Panc1 (cell line): ENCODE results near the gene POU2AF1.

Experiments
- CTCF ChIP-seq: fragments of 450-650 bp; IDR thresholded peaks from 2 replicates; pipeline ENCODE4 v1.5.1; 2017; ENCODE audit warnings: mild to moderate bottlenecking
- POLR2AphosphoS5 ChIP-seq: IDR thresholded peaks from 2 replicates; pipeline ENCODE4 v1.6.1; 2012; ENCODE audit warnings: mild to moderate bottlenecking, low read depth, low read length, moderate library complexity
- REST ChIP-seq, 2 experiments: IDR thresholded peaks; 2 replicates each; pipeline ENCODE4 v1.6.1; 2011 to 2012; ENCODE audit warnings: low read depth in 2 of 2, control low read depth in 1 of 2, low read length in 1 of 2, mild to moderate bottlenecking in 1 of 2, moderate library complexity in 1 of 2; ENCODE audit not compliant: insufficient read depth in 1 of 2
- TCF7L2 ChIP-seq: IDR thresholded peaks from 2 replicates; pipeline ENCODE4 v1.6.1; 2011; ENCODE audit warnings: mild to moderate bottlenecking, low read depth, low read length, inconsistent platforms

- no peak for TF ChIP-seq CTCF
- no peak for TF ChIP-seq REST (IDR thresholded peaks at IDR 0.05; ENCODE audit: insufficient read depth in 1 of 2, low read depth in 2 of 2, low read length in 1 of 2)
- no peak for TF ChIP-seq TCF7L2
- no peak for TF ChIP-seq POLR2AphosphoS5
Measured at GRCh38 chr11:111366560-111367410, 12.3 kb downstream of the POU2AF1 start.
